K562 (cell line): ENCODE measurements around the gene GALNT7. TPM values are rescaled to one million over a fixed set of nuclear protein-coding genes. Genes with fewer than 3 reads are reported as not detected.

ENCODE experiments used
- BACH1 ChIP-seq: fragments of 200-800 bp; sonication (Bioruptor generic); IDR thresholded peaks from 2 replicates; pipeline ENCODE4 v1.6.1; 2016; ENCODE audit warnings: missing genetic modification characterization, missing compliant biosample characterization
- BHLHE40 ChIP-seq: IDR thresholded peaks from 2 replicates; pipeline ENCODE4 v1.6.1; 2011; ENCODE audit warnings: low read length, improper control_type of control experiment
- HNRNPLL ChIP-seq: fragments of 200-400 bp; formaldehyde crosslinking; IDR thresholded peaks from 2 replicates; pipeline ENCODE4 v1.6.1; 2017; ENCODE audit warnings: low read length, low read depth, mild to moderate bottlenecking; ENCODE audit not compliant: poor library complexity, severe bottlenecking
- ILK ChIP-seq: fragments of 450-650 bp; IDR thresholded peaks from 2 replicates; pipeline ENCODE4 v1.6.1; 2016; ENCODE audit warnings: missing genetic modification characterization, low read depth, mild to moderate bottlenecking, missing compliant biosample characterization, moderate library complexity, borderline replicate concordance
- KDM1A ChIP-seq, 2 experiments: fragments of 450-650 bp; IDR thresholded peaks; 2 replicates each; pipeline ENCODE4 v1.6.1; 2016; ENCODE audit warnings: mild to moderate bottlenecking in 2 of 2
- MTA1 ChIP-seq: fragments of 450-650 bp; IDR thresholded peaks from 2 replicates; pipeline ENCODE4 v1.6.1; 2017; ENCODE audit warnings: borderline replicate concordance
- RBFOX2 ChIP-seq: fragments of 200-400 bp; formaldehyde crosslinking; IDR thresholded peaks from 2 replicates; pipeline ENCODE4 v1.6.1; 2017; ENCODE audit warnings: low read depth, mild to moderate bottlenecking, low read length, moderate library complexity
- RCOR1 ChIP-seq, 2 experiments: IDR thresholded peaks; 2 replicates each; pipeline ENCODE4 v1.6.1; 2012; ENCODE audit warnings: low read depth in 2 of 2, low read length in 2 of 2, borderline replicate concordance in 1 of 2, improper control_type of control experiment in 1 of 2
- polyA plus RNA-seq, 8 experiments: library from polyadenylated mRNA; depleted of rRNA in 4 of 8; stranded (reverse) in 5 of 8; unstranded in 3 of 8; fragments of >200 nt; fragmentation: Nextera tagmentation in 2 of 8; fragmentation: Illumina TruSeq in 1 of 8; extraction: Ambion mirVana in 2 of 8; extraction: Trizol in 1 of 8; gene quantifications; 2 replicates each; pipeline versions ENCODE4 v1.2.1 to v1.2.3, GENCODE V29; 2011 to 2014; ENCODE audit warnings: inconsistent platforms in 1 of 8, missing spikeins in 1 of 8
- total RNA-seq, 7 experiments: library from RNA; depleted of rRNA in 6 of 7; stranded (reverse); fragments of >200 nt in 6 of 7; fragmentation: Illumina TruSeq in 2 of 7; extraction: Trizol in 2 of 7; gene quantifications; 2 replicates each; pipeline versions ENCODE4 v1.2.1 to v1.2.3, GENCODE V29; 2011 to 2021; ENCODE audit warnings: low replicate concordance in 1 of 7
- TF ChIP-seq, protein P1 (sequence below): sonication (generic); formaldehyde crosslinking; IDR thresholded peaks from 2 replicates; pipeline ENCODE4 v1.8.0; 2023; ENCODE audit warnings: mild to moderate bottlenecking, missing genetic modification reagents
- TF ChIP-seq, protein P2 (sequence below): IDR thresholded peaks from 2 replicates; pipeline ENCODE4 v1.6.1; 2011; ENCODE audit warnings: borderline replicate concordance, low read depth, mild to moderate bottlenecking, moderate library complexity, low read length; ENCODE audit not compliant: insufficient read depth, poor library complexity, severe bottlenecking
- TF ChIP-seq, protein P3 (sequence below): sonication (generic); formaldehyde crosslinking; IDR thresholded peaks from 2 replicates; pipeline ENCODE4 v1.8.0; 2022; ENCODE audit warnings: mild to moderate bottlenecking, missing genetic modification reagents, borderline replicate concordance

Gene GALNT7
- total and polyA plus RNA-seq, 9 of the 15 experiments (the other 6 are each of a cell fraction or from before 2014, with no cell fraction given) = 16.7 to 38.7 (median 31.1) TPM

DNA sequence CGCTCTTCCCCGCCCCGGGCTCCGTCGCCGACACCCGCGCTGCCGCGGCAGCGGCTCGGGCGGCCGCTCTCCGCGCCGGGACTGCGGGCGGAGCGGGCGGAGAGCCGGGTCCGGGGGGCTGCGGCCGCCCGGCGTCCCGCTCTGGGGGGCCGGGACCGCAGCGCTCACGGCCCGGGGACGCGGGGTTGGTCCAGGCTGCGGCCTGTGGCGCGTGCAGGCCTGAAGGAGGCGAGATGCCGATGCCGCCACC, 492 bp downstream of the GALNT7 start (continued):
- TF ChIP-seq, protein P1, sequence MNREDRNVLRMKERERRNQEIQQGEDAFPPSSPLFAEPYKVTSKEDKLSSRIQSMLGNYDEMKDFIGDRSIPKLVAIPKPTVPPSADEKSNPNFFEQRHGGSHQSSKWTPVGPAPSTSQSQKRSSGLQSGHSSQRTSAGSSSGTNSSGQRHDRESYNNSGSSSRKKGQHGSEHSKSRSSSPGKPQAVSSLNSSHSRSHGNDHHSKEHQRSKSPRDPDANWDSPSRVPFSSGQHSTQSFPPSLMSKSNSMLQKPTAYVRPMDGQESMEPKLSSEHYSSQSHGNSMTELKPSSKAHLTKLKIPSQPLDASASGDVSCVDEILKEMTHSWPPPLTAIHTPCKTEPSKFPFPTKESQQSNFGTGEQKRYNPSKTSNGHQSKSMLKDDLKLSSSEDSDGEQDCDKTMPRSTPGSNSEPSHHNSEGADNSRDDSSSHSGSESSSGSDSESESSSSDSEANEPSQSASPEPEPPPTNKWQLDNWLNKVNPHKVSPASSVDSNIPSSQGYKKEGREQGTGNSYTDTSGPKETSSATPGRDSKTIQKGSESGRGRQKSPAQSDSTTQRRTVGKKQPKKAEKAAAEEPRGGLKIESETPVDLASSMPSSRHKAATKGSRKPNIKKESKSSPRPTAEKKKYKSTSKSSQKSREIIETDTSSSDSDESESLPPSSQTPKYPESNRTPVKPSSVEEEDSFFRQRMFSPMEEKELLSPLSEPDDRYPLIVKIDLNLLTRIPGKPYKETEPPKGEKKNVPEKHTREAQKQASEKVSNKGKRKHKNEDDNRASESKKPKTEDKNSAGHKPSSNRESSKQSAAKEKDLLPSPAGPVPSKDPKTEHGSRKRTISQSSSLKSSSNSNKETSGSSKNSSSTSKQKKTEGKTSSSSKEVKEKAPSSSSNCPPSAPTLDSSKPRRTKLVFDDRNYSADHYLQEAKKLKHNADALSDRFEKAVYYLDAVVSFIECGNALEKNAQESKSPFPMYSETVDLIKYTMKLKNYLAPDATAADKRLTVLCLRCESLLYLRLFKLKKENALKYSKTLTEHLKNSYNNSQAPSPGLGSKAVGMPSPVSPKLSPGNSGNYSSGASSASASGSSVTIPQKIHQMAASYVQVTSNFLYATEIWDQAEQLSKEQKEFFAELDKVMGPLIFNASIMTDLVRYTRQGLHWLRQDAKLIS = no peak
- peak; percentile 20; the same call in 1 of the 2 replicates for TF ChIP-seq BHLHE40
- no peak for TF ChIP-seq HNRNPLL
- TF ChIP-seq RCOR1 (IDR thresholded peaks at IDR 0.05; ENCODE audit: borderline replicate concordance in 1 of 2, low read depth in 2 of 2, low read length in 2 of 2) = 0 out of 4 replicates have a peak, but pooled peaks of 1 of the 2 experiments have one; percentile 23
- TF ChIP-seq RBFOX2 = no peak
- TF ChIP-seq, protein P2, sequence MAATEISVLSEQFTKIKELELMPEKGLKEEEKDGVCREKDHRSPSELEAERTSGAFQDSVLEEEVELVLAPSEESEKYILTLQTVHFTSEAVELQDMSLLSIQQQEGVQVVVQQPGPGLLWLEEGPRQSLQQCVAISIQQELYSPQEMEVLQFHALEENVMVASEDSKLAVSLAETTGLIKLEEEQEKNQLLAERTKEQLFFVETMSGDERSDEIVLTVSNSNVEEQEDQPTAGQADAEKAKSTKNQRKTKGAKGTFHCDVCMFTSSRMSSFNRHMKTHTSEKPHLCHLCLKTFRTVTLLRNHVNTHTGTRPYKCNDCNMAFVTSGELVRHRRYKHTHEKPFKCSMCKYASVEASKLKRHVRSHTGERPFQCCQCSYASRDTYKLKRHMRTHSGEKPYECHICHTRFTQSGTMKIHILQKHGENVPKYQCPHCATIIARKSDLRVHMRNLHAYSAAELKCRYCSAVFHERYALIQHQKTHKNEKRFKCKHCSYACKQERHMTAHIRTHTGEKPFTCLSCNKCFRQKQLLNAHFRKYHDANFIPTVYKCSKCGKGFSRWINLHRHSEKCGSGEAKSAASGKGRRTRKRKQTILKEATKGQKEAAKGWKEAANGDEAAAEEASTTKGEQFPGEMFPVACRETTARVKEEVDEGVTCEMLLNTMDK = peak; percentile 8
- no peak for TF ChIP-seq BACH1
- no peak for TF ChIP-seq MTA1
- TF ChIP-seq, protein P3, sequence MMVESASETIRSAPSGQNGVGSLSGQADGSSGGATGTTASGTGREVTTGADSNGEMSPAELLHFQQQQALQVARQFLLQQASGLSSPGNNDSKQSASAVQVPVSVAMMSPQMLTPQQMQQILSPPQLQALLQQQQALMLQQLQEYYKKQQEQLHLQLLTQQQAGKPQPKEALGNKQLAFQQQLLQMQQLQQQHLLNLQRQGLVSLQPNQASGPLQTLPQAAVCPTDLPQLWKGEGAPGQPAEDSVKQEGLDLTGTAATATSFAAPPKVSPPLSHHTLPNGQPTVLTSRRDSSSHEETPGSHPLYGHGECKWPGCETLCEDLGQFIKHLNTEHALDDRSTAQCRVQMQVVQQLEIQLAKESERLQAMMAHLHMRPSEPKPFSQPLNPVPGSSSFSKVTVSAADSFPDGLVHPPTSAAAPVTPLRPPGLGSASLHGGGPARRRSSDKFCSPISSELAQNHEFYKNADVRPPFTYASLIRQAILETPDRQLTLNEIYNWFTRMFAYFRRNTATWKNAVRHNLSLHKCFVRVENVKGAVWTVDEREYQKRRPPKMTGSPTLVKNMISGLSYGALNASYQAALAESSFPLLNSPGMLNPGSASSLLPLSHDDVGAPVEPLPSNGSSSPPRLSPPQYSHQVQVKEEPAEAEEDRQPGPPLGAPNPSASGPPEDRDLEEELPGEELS (CRISPR knock-in tag) = no peak
- TF ChIP-seq KDM1A (IDR thresholded peaks at IDR 0.05) = no peak
- no peak for TF ChIP-seq ILK (tag)
